HT1080 (cell line): ENCODE measurements around the gene TP53I11. TPM values are rescaled to one million over a fixed set of nuclear protein-coding genes. Genes with fewer than 3 reads are reported as not detected.
A peak's percentile ranks its signal among the peaks of the same experiment; 100 is the strongest.

Experiments
- DNase-seq: peaks from one replicate; pipeline ENCODE4 v3.0.0-alpha.2; 2015; ENCODE audit warnings: low read depth
- total RNA-seq: library from RNA; depleted of rRNA; stranded (reverse); fragments of >200 nt; shearing (Covaris generic); gene quantifications from 2 replicates; pipeline ENCODE4 v1.2.3, GENCODE V29; 2014

Gene TP53I11
- total RNA-seq, 1 experiment from 2014 or later, result 0.11 TPM

GRCh38 chr11:44941259-44942021 lies 9.2 kb downstream of the TP53I11 start:
- DNase-seq, result no peak

- no peak for DNase-seq
These were observed 9.8 kb downstream of the TP53I11 start for GRCh38 chr11:44940835-44941234.

GRCh38 chr11:44940404-44940803 lies 10.3 kb downstream of the TP53I11 start:
- no peak for DNase-seq

GRCh38 chr11:44939673-44940395 lies 10.8 kb downstream of the TP53I11 start:
- DNase-seq, result peak; percentile 12

GRCh38 chr11:44938066-44938691 lies 12.5 kb downstream of the TP53I11 start:
- DNase-seq, result no peak

- DNase-seq, result no peak
These were observed 13.6 kb downstream of the TP53I11 start for GRCh38 chr11:44936951-44937543.

- DNase-seq, result peak; percentile 63
These were observed 14.2 kb downstream of the TP53I11 start for GRCh38 chr11:44936525-44936924.

GRCh38 chr11:44934735-44935250 lies 15.9 kb downstream of the TP53I11 start:
- DNase-seq, result no peak

GRCh38 chr11:44934110-44934509 lies 16.6 kb downstream of the TP53I11 start:
- DNase-seq, result no peak

GRCh38 chr11:44931466-44931865 lies 19.2 kb downstream of the TP53I11 start:
- DNase-seq, result no peak

GRCh38 chr11:44930588-44931302 lies 19.9 kb downstream of the TP53I11 start:
- DNase-seq, result no peak

- no peak for DNase-seq
These were observed 21.9 kb downstream of the TP53I11 start for GRCh38 chr11:44928816-44929215.

- no peak for DNase-seq
These were observed 22.5 kb downstream of the TP53I11 start for GRCh38 chr11:44928144-44928543.

- peak; percentile 38 for DNase-seq
These were observed 23.5 kb downstream of the TP53I11 start for GRCh38 chr11:44927174-44927661.

- DNase-seq, result no peak
These were observed 24.6 kb downstream of the TP53I11 start for GRCh38 chr11:44926036-44926435.

- no peak for DNase-seq
These were observed 26.9 kb downstream of the TP53I11 start for GRCh38 chr11:44923806-44924205.

GRCh38 chr11:44923115-44923514 lies 27.6 kb downstream of the TP53I11 start:
- no peak for DNase-seq

GRCh38 chr11:44920451-44920850 lies 30.2 kb downstream of the TP53I11 start:
- no peak for DNase-seq

- DNase-seq, result no peak
These were observed 32.9 kb downstream of the TP53I11 start for GRCh38 chr11:44917741-44918140.

- DNase-seq, result no peak
These were observed 33.8 kb downstream of the TP53I11 start for GRCh38 chr11:44916801-44917385.
